GM19397 (cell line): ENCODE results near the gene SLC27A5.
"Not testable (repeated sequence)": the region's sequence is repeated elsewhere in the genome, so short reads cannot be mapped to it uniquely, and the experiment has no call there.

Experiments used
- ATAC-seq: cut with Tn5 transposase; IDR thresholded peaks from one replicate; pipeline ENCODE4 v1.9.1; 2021; ENCODE audit warnings: mild to moderate bottlenecking, moderate library complexity; ENCODE audit not compliant: unreplicated experiment

SLC27A5 gene

DNA sequence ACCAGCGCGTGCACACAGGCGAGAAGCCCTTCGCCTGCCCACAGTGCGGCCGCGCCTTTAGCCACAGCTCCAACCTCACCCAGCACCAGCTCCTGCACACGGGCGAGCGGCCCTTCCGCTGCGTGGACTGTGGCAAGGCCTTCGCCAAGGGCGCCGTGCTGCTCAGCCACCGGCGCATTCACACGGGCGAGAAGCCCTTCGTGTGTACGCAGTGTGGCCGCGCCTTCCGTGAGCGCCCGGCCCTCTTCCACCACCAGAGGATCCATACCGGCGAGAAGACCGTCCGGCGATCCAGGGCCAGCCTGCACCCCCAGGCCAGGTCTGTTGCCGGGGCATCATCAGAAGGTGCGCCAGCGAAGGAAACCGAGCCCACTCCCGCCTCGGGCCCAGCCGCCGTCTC, 40.1 kb downstream of the SLC27A5 start:
- no peak for ATAC-seq

DNA sequence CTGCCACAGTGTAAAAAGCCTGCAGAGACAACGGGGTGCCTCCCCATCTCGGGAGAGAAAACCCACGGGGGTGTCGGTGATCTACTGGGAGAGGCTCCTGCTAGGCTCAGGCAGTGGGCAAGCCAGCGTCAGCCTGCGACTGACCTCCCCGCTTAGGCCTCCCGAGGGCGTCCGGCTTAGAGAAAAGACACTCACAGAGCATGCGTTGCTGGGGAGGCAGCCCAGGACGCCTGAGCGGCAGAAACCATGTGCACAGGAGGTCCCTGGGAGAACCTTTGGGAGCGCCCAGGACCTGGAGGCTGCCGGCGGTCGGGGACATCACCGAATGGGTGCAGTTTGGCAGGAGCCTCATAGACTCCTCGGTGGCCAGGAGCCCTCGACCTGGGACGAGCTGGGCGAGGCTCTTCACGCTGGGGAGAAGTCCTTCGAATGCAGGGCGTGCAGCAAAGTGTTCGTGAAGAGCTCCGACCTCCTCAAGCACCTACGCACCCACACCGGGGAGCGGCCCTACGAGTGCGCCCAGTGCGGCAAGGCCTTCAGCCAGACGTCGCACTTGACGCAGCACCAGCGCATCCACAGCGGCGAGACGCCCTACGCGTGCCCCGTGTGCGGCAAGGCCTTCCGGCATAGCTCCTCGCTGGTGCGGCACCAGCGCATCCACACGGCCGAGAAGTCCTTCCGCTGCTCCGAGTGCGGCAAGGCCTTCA, 40.8 kb downstream of the SLC27A5 start:
- not testable (repeated sequence) for ATAC-seq

DNA sequence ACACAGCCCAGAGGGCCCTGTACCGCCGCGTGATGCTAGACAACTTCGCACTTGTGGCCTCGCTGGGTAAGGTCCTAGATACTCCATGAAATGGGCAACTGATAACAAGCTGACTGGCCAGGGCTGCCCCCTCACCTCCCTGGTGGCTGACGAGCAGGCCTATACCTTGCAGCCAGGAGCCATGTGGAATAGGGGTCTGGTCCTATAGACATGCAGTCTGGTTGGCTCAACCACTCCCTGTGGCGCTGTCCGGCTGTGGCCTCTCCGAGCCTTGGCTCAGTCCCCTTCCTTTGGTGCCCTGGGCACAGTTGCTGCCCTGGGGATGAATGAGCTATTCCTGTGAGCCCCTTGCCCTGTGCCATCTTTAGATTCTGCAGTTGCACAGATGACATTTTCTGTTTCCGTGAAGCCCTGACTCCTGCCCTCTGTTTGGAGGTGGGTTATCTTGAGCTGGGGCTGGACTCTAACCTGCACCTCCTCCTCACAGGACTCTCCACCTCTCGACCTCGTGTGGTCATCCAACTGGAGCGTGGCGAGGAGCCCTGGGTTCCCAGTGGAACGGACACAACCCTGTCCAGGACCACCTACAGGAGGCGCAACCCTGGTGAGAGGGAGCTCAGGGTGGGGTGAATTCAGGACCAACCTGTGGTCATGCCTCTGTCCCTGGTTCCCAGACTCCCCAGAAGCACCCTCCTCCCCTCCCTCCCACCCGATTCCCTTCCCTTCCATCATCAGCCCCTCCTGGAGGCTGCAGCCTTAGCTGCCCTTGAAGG, 42.4 kb downstream of the SLC27A5 start:
- ATAC-seq = no peak

- ATAC-seq = no peak
Observed at GRCh38 chr19:58468216-58468839, 43.5 kb downstream of the SLC27A5 start.

GRCh38 chr19:58466760-58467589, 44.8 kb downstream of the SLC27A5 start, which contains the start of gene ZNF324:
Gene ZNF324 (plus strand): TSS chr19:58467080. CDS start chr19:58469186, 2,106 bp downstream.
- ATAC-seq = peak; percentile 94

DNA sequence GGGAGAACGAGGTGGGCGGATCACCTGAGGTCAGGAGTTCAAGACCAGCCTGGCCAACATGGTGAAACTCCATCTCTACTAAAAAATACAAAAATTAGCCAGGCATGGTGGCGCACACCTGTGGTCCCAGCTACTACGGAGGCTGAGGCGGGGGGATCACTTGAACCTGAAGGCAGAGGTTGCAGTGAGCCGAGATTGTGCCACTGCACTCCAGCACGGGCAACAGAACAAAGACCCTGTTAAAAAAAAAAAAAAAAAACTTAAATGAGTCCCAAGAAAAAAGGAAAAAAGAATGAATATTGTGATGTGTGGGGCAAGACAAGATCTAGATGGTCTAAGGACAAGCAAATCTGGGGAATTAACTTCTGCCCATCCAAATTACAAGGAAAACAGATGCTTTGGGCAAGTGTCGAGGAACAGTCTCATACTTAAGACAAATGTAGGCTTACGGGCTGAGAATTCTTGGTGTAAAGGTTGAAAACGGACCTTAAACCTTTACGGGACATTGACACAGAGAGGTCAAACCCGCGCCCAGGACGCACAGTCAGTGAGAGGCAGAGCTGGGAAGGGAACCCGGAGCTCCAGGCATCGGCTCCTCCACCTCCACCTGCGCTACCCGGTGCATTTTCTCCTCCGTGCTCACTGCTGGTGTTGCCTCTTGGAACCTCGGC, 45.6 kb downstream of the SLC27A5 start:
- no peak for ATAC-seq

DNA sequence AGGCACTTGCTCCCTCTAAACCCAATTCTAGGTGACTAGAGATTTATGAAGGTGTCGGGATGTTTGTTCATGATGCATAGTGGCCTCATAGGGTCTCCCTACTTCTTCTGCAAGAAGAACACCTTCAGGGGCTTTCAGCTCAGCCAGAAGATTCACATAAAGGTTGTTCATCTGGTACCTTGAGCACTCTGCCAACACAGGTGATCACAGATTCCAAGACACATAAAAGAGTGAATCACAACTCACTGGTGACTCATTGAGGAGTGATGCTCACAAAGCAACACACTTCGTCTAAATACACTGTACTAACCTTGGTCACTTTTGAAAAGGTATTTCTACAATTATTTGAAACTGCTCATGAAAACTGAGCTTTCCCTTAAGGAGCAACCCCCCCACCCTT, 51.8 kb downstream of the SLC27A5 start:
- ATAC-seq = no peak

- no peak for ATAC-seq
Observed at GRCh38 chr19:58456111-58456510, 55.7 kb downstream of the SLC27A5 start.

DNA sequence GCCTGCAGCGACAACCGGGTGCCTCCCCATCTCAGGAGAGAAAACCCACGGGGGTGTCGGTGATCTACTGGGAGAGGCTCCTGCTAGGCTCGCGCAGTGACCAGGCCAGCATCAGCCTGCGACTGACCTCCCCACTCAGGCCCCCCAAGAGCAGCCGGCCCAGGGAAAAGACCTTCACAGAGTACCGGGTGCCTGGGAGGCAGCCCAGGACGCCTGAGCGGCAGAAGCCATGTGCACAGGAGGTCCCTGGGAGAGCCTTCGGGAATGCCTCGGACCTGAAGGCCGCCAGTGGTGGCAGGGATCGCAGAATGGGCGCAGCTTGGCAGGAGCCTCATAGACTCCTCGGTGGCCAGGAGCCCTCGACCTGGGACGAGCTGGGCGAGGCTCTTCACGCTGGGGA, 56.5 kb downstream of the SLC27A5 start:
- ATAC-seq = no peak

GRCh38 chr19:58453743-58454142, 58.0 kb downstream of the SLC27A5 start:
- no peak for ATAC-seq

DNA sequence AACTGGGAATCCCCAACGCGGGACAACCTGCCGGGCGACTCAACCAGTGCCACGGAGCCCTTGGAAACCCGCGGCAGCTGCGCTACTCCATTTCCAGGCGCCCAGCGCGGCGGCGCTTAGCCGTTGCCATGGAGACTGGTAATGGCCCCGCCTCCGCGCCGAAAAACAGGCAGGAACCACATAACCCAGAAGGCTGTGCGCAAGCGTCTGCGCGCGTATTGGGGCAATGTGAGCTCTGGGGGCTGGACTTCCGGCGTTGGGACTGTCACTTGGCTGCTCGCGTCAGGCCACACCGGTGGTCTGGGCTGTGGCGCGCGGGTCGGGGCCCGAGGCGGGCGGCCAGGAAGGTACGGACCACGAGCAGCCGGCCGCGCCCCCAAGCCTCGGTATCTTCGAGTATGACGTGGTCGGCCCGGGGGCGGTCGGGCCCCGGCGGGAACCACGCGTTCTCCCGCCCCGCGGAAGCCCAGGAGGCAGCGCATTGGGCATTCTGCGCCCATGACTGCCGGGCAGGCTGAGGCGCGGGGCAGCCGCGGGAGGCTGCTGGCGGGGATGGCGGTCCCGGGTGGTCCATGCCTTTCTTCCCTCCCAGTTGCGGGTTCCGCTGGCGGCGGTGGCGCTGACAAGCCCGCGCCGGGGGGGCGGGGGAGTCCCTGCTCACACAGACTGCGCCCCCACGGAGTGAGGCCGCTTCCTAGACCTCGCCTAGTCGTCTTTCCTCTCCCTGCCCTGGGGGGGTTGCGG, 60.3 kb downstream of the SLC27A5 start, which contains the start of gene ZNF324B:
Gene ZNF324B (plus strand): TSS at position 265 of the 744 bp plus-strand sequence. CDS start 2,080 bp downstream, outside the sequence.
- ATAC-seq = peak; percentile 93

DNA sequence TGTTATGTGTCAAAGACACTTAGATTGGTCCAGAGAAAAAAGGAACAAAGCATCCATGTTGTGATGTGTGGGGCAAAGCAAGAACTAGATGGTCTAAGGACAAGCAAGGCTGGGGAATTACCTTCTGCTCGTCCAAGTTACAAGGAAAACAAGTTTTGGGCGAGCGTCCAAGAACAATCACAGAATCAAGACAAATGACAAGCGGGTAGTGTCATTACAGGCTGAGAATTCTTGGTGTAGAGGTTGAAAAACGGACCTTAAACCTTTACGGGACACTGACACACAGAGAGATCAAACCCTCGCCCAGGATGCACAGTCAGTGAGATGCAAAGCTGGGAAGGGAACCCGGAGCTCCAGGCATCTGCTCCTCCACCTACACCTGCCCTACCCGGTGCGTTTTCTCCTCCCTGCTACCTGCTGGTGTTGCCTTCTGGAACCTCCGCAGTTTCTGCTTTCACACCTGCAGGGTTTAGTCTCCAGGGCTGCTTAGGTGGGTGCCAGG, 60.9 kb downstream of the SLC27A5 start:
- no peak for ATAC-seq

- ATAC-seq = not testable (repeated sequence)
Observed at GRCh38 chr19:58449980-58450379, 61.8 kb downstream of the SLC27A5 start.

DNA sequence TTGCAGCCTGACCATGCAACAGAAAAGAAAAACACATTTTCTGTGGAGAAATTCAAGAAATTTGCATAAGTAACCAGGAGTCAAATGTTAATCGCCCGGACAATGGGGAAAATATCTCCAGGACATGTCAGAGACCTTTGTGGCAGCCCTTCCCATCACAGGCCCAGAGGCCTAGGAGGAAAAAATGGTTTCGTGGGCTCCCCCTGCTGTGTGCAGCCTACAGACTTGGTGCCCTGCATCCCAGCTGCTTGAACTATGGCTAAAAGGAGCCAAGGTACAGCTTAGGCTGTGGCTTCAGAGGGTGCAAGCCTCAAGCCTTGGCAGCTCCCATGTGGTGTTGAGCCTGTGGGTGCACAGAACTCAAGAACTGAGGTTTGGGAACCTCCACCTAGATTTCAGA, 62.9 kb downstream of the SLC27A5 start:
- not testable (repeated sequence) for ATAC-seq
